SK-N-MC (cell line): ENCODE data around the gene TOP2B.

Experiments used
- EZH2 ChIP-seq: fragments of 200-600 bp; sonication (generic); IDR thresholded peaks from one replicate; pipeline ENCODE4 v1.6.1; 2017; ENCODE audit warnings: antibody characterized with exemption
- POLR2AphosphoS5 ChIP-seq: IDR thresholded peaks from 2 replicates; pipeline ENCODE4 v1.6.1; 2012; ENCODE audit warnings: mild to moderate bottlenecking, low read depth, low read length, borderline replicate concordance

GRCh38 chr3:25678581-25678980 lies 13.9 kb upstream of the TOP2B start:
- no peak for TF ChIP-seq EZH2
- TF ChIP-seq POLR2AphosphoS5 = no peak
